Measurements from ENCODE around the gene RLN2.

Gene RLN2

GRCh38 chr9:5265939-5266338 lies 38.6 kb downstream of the RLN2 start:
- no peak for DNase-seq

GRCh38 chr9:5264219-5264595 lies 40.3 kb downstream of the RLN2 start:
- no peak for DNase-seq

- no peak for DNase-seq
Observed at GRCh38 chr9:5263351-5264218, 40.9 kb downstream of the RLN2 start.
